Fibroblast of pulmonary artery (primary cell): ENCODE results near the gene IL13RA1.

Experiments used
- DNase-seq: peaks from one replicate; pipeline ENCODE4 v3.0.0-alpha.2; 2010; ENCODE audit warnings: low read depth
- H3K4me3 ChIP-seq: replicated peaks from 2 replicates; pipeline ENCODE4 v1.5.1; 2011; ENCODE audit warnings: low read depth, mild to moderate bottlenecking, control low read depth, low read length, moderate library complexity
- TF ChIP-seq, protein P1 (sequence below): IDR thresholded peaks from 2 replicates; pipeline ENCODE4 v1.5.1; 2011; ENCODE audit warnings: mild to moderate bottlenecking, control low read depth, low read length, inconsistent platforms; ENCODE audit errors: missing control alignments

The IL13RA1 gene

DNA sequence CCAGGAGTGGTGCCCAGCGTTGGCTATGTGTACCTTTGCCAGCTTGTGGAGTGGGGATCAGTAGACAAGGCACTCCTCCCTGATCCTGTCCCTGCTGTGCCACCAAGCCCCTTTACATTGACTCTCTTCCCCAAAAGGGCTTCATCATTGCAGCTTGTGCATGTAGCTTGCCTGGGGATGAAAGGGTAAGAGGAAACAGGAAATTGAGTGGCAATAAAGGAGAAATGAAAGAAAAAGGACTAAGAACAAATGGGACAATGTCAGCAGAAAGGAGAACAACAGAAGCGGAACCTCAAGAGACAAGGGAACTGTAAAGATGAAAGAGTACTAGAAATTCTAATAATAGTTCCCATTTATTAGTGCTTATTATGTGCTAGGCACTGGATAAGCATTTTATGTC is 8.7 kb upstream of the IL13RA1 start:
- TF ChIP-seq, protein P1, sequence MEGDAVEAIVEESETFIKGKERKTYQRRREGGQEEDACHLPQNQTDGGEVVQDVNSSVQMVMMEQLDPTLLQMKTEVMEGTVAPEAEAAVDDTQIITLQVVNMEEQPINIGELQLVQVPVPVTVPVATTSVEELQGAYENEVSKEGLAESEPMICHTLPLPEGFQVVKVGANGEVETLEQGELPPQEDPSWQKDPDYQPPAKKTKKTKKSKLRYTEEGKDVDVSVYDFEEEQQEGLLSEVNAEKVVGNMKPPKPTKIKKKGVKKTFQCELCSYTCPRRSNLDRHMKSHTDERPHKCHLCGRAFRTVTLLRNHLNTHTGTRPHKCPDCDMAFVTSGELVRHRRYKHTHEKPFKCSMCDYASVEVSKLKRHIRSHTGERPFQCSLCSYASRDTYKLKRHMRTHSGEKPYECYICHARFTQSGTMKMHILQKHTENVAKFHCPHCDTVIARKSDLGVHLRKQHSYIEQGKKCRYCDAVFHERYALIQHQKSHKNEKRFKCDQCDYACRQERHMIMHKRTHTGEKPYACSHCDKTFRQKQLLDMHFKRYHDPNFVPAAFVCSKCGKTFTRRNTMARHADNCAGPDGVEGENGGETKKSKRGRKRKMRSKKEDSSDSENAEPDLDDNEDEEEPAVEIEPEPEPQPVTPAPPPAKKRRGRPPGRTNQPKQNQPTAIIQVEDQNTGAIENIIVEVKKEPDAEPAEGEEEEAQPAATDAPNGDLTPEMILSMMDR = no peak
- no peak overlapping the region for H3K4me3 ChIP-seq
- DNase-seq = no peak

DNA sequence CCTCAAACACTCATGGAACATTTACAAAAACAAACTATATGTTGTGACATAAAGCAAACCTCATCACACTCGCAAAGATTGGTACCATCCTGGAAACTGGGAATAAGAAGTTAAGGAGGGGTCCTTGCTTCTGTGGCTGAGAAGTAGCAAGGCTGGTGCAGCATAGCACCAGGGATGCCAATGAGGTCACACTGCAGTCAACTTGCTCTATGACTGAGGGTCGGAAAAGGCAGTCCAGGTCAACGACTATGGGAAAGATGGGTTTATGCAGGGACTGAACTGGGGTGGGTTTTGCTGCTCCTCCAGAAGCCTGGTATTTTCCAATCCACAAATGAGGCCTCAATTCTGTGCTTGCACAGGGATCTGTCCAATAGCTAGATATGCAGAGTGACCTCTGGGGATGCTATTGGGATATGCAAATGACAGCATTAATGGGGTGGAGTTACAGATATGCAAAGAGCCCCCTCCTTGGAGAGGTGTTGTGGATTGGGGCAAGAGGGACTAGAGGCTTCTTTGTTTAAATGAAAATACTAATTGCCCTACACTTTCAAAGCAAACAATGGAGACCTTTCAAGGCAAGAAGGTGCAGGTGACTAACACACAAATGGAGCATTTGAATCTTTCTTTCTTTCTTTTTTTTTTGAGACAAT is 7.2 kb upstream of the IL13RA1 start:
- H3K4me3 ChIP-seq = no peak overlapping the region
- TF ChIP-seq, protein P1 = no peak
- DNase-seq = no peak

DNA sequence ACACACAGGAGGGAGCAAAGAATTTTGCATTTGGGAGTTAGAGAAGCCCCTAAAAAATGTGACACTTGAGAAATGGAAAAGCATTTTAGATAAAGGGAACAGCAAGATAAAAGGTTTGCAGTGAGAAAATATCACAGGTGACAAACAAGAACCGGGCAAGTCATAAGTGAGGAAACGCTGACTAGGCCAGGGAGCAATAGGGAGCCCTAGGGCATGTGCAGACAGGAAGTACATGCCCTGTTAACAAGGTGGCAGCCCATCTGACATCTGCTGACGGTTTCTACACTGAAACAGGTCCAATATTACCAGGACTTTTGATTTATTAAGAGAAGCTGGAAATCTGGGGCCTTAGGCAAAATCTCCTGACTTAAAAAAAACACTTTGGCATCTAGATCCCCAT is 4.0 kb upstream of the IL13RA1 start:
- TF ChIP-seq, protein P1 = no peak
- no peak overlapping the region for H3K4me3 ChIP-seq
- DNase-seq = no peak

DNA sequence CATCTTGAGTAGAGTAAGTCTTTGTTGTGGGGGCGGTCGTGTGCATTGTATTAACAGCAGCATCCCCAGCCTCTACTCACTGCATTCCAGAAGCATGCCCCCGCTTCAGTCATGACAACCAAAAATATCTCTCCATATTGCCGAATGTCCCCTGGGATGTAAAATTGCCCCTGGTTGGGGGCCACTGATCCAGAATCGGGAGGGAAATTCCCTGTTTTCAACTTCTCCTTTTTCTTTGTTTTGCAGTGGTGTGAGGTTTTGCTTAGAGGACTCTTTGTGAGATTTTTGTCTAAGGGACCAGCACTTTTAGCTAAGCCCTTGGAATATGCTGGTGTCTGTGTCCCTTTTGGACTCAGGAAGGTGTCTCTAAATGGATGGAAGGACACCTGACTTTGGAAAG is 3.0 kb upstream of the IL13RA1 start:
- TF ChIP-seq, protein P1 = no peak
- DNase-seq = no peak
- no peak overlapping the region for H3K4me3 ChIP-seq

DNA sequence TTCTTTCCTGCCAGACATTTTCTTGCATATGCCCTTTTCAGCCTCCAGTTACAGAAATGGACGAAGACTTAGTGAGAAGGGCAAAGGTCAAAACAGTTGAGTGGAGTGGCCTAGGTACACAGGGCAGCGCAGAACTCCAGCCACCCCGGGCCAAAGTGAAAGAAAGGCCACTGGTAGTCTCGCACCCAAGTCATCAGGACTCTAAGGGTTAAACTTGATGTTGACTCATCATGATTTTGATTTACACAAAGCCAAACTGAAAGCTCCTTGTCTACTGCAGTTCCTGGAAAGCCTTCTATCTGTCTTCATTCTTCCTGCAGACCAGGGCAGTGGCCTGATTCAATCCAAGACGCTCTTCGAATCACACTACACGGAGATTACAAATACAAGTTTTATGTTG is 2.6 kb upstream of the IL13RA1 start:
- no peak overlapping the region for H3K4me3 ChIP-seq
- DNase-seq = peak; percentile 48
- TF ChIP-seq, protein P1 = no peak

DNA sequence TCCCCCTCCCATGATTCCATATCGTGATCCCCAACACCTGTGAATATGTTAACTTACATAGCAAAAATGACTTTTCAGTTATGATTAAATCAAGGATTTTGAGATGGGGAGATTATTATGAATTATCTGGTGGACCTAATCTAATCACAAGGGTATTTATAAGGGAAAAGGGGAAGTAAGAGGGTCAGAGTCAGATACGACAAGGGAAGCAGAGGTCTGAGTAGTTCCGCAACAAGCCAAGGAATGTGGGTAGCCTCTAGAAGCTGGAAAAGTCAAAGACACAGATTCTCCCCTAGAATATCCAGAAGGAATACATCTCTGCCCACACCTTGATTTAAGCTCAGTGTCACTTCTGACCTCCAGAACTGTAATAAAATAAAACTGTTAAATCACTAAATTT is 1.0 kb upstream of the IL13RA1 start:
- H3K4me3 ChIP-seq = no peak overlapping the region
- TF ChIP-seq, protein P1 = no peak
- DNase-seq = no peak

DNA sequence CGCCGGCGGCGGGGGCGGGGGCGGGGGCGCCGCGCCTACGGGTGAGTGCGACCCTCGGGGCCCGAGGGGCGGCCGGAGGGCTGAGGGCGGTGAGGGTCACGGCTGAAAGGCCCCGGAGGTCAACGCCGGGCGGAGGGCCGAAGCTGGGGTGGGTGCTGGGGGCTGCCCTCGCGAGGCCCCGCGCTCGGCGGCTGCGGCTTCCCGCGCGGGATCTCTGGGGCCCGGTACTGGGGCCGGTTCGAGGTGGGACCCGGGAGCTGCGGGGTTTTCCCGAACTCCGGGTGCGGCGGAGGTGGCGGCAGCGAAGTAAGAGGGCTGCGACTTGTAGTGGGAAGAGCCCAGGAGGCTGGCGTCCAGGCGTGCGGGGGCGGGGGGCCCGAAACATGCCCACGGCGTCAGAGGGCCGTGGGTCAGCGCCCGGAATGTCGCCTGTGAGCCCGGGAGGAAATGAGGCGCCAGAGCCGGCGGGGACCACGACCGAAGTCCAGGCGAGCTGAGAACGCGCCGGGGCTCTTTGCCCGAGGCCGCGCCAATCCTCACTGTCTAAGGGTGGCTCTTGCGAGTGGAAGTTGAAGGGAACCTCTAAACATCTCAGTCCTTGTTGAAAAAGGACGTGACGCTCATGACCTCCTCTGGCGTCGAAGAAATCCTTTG is 407 bp downstream of the IL13RA1 start:
- TF ChIP-seq, protein P1 = no peak
- peak; percentile 44 for DNase-seq
- H3K4me3 ChIP-seq = peak overlapping the region; percentile 62
